Colonic mucosa (tissue), 4 donors: ENCODE measurements around the gene EML5. TPM values are rescaled to one million over a fixed set of nuclear protein-coding genes. Genes with fewer than 3 reads are reported as not detected.

Source experiments
- DNase-seq: peaks from one replicate; pipeline ENCODE4 v3.0.0-alpha.2; 2020
- H3K27ac ChIP-seq: fragments of 200-600 bp; one replicate; pipeline ENCODE4 v1.8.0; 2021
- H3K27me3 ChIP-seq: fragments of 200-600 bp; one replicate; pipeline ENCODE4 v1.8.0; 2021
- H3K36me3 ChIP-seq: fragments of 200-600 bp; one replicate; pipeline ENCODE4 v1.8.0; 2021
- H3K4me1 ChIP-seq: fragments of 200-600 bp; one replicate; pipeline ENCODE4 v1.8.0; 2021; ENCODE audit warnings: mild to moderate bottlenecking
- H3K4me3 ChIP-seq: fragments of 200-600 bp; one replicate; pipeline ENCODE4 v1.8.0; 2021
- H3K9ac ChIP-seq, 2 donors: one replicate each; pipeline ENCODE4 v1.7.0; 2013; ENCODE audit warnings: control low read depth in 2 of 2, low read depth in 2 of 2, low read length in 2 of 2
- H3K9me3 ChIP-seq: fragments of 200-600 bp; one replicate; pipeline ENCODE4 v1.8.0; 2021
- intact Hi-C: fragments of 100-400 bp; cut with DNase I; formaldehyde crosslinking; loops from one replicate; pipeline ENCODE4 v1.14.1; 2022
- total RNA-seq, 2 donors: library from RNA; stranded (reverse); fragmentation: NEBNext Ultra II Directional in 1 of 2; extraction: Animal tissue kit (Norgen Biotek cat#: 25700) in 1 of 2; gene quantifications; one replicate each; pipeline ENCODE4 v1.2.1, GENCODE V29; 2021
- TF ChIP-seq, protein P1 (sequence below): fragments of 200-600 bp; IDR thresholded peaks from one replicate; pipeline ENCODE4 v1.8.0; 2022; ENCODE audit warnings: antibody characterized with exemption, mild to moderate bottlenecking
- donor health status: healthy.
- donor health status: DM: no; HTN: no; CAD: no.
- donor health status: DM: no; HTN: no; CAD: no.

Gene EML5
- total RNA-seq, 2 donors from 2014 or later = 0.93 to 1.2 TPM

DNA sequence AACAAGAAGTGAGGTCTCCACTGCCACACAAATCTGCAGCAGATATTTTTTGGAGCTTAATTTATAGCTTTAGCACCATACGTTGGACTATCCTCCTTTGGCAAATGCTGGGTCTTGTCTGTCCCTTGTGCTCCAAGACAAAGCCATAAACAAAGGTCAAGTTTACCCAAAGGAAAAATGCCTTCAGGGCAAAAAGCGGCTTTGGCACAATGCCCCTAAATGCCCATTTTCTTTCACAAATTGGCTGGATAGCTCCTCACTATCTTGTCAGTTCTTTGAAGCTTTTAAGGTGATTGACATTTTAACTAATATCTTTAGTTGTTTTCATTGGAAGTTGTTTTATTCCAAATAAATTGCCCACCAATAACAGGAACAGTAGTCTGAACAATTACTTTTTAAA is 59.6 kb downstream of the EML5 start:
- no peaks in the 10 kb centered on the region for H3K36me3 ChIP-seq
- H3K9ac ChIP-seq = no peak overlapping the region
- intact Hi-C loops = no loop called here
- no peak overlapping the region for H3K4me3 ChIP-seq
- TF ChIP-seq, protein P1, sequence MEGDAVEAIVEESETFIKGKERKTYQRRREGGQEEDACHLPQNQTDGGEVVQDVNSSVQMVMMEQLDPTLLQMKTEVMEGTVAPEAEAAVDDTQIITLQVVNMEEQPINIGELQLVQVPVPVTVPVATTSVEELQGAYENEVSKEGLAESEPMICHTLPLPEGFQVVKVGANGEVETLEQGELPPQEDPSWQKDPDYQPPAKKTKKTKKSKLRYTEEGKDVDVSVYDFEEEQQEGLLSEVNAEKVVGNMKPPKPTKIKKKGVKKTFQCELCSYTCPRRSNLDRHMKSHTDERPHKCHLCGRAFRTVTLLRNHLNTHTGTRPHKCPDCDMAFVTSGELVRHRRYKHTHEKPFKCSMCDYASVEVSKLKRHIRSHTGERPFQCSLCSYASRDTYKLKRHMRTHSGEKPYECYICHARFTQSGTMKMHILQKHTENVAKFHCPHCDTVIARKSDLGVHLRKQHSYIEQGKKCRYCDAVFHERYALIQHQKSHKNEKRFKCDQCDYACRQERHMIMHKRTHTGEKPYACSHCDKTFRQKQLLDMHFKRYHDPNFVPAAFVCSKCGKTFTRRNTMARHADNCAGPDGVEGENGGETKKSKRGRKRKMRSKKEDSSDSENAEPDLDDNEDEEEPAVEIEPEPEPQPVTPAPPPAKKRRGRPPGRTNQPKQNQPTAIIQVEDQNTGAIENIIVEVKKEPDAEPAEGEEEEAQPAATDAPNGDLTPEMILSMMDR = no peak
- H3K27me3 ChIP-seq = no peaks in the 10 kb centered on the region
- no peaks in the 10 kb centered on the region for H3K9me3 ChIP-seq
- DNase-seq = no peak
- H3K4me1 ChIP-seq = no peaks in the 10 kb centered on the region
- no peak overlapping the region for H3K27ac ChIP-seq

DNA sequence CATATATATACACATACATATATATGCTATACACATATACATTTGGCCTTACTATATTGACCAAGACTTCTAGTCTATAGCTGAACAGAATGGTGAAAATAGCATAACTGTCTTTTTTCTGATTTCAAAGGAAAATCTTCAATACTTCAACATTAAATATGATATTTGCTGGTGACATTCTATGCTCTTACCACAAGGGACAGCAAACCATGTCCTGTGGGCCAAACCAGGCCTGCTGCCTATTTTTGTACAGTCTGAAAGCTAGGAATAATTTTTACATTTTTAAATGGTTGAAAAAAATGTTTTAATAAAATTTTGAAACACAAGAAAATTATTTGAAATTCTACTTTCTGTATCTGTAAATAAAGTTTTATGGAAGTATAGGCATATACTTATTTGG is 63.6 kb downstream of the EML5 start:
- H3K9me3 ChIP-seq = no peaks in the 10 kb centered on the region
- H3K27me3 ChIP-seq = no peaks in the 10 kb centered on the region
- DNase-seq = no peak
- H3K4me3 ChIP-seq = no peak overlapping the region
- H3K27ac ChIP-seq = no peak overlapping the region
- no peaks in the 10 kb centered on the region for H3K4me1 ChIP-seq
- intact Hi-C loops = no loop called here
- H3K9ac ChIP-seq = no peak overlapping the region
- no peaks in the 10 kb centered on the region for H3K36me3 ChIP-seq
- TF ChIP-seq, protein P1 = no peak

DNA sequence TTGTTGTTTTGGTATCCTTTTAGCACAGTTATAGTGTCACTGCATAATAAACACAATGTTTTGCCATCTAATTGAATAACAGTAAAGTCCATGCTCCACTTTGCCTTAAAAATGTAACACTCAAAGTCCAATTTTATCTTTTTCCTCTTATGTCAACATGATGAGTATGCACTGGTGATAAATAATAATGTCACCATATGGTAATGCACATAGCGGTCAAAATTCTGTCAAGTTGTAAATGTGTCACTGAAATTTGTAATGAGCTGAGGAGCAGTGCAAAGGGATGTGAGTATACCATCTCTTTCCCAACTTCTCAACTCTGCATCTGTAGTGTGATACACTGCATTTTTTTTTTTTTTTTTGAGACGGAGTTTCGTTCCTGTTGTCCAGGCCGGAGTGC is 65.7 kb downstream of the EML5 start:
- TF ChIP-seq, protein P1 = no peak
- Histone ChIP-seq H3K9me3 (no peaks in the 10 kb centered on the region), H3K9ac (no peak overlapping the region), H3K27ac (no peak overlapping the region), H3K4me1 (no peaks in the 10 kb centered on the region), H3K4me3 (no peak overlapping the region), H3K27me3 (no peaks in the 10 kb centered on the region), H3K36me3 (no peaks in the 10 kb centered on the region)
- intact Hi-C loops = no loop called here
- DNase-seq = no peak

DNA sequence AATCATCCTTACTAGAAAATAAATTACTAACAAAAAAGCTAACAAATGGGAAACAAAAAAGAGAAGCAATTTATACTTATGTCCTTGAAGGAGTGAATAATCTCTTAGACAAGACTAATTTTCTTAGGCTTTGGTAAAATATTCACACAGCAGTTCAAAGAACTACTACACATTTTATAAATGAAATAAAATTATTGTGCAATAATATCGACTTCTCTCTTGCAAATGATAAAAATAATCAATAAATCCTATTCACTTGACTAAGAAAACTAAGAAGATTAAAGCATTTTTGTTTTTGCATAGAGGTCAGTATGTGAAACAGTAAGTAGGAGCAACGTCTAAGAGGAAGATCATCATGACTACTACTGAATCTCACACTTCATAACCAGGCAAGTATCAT is 82.0 kb downstream of the EML5 start:
- H3K27me3 ChIP-seq = no peaks in the 10 kb centered on the region
- no peaks in the 10 kb centered on the region for H3K4me1 ChIP-seq
- TF ChIP-seq, protein P1 = no peak
- H3K36me3 ChIP-seq = no peaks in the 10 kb centered on the region
- no peak overlapping the region for H3K4me3 ChIP-seq
- no peak overlapping the region for H3K27ac ChIP-seq
- H3K9me3 ChIP-seq = no peaks in the 10 kb centered on the region
- H3K9ac ChIP-seq = no peak overlapping the region
- no peak for DNase-seq
- intact Hi-C loops = no loop called here

DNA sequence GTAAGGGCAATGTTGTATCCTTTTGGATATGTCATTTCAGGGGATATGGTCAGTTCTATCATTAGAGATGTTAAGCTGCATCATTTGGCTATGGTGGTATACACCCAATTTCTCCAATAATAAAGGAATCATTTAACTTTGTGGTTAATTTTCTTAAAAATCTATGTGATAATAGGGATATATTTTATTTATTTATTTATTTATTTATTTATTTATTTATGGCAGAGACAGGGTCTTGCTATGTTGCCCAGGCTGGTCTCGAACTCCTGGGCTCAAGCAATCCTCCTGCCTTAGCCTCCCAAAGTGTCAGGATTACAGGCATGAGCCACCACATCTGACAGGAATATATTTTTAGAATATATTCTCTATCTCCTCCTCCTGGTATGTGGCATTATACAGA is 85.7 kb downstream of the EML5 start:
- TF ChIP-seq, protein P1 = no peak
- H3K9ac ChIP-seq = no peak overlapping the region
- no peaks in the 10 kb centered on the region for H3K36me3 ChIP-seq
- H3K9me3 ChIP-seq = no peaks in the 10 kb centered on the region
- H3K27me3 ChIP-seq = no peaks in the 10 kb centered on the region
- no peak overlapping the region for H3K4me3 ChIP-seq
- H3K27ac ChIP-seq = no peak overlapping the region
- DNase-seq = no peak
- no peaks in the 10 kb centered on the region for H3K4me1 ChIP-seq
- intact Hi-C loops = no loop called here

DNA sequence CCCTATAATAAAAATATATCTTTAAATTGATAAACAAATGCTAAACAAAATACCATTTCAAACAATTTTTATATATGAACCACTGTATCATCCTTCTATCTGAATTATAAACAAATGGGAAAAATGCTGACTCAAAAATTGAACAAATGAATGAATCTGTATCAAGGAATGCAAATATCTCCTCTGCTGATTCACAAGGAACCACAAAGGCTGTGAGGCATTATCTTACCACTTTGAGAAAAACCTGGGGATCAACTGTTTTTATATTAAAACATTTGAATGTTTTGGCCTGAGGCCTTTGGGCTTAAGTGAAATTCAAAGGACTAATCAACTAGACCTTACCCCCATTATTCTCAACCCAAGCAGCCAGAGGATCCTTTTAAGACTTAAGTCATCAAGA is 86.3 kb downstream of the EML5 start:
- TF ChIP-seq, protein P1 = no peak
- no peak for DNase-seq
- H3K27ac ChIP-seq = no peak overlapping the region
- no peaks in the 10 kb centered on the region for H3K36me3 ChIP-seq
- intact Hi-C loops = no loop called here
- H3K9ac ChIP-seq = no peak overlapping the region
- no peaks in the 10 kb centered on the region for H3K9me3 ChIP-seq
- H3K4me3 ChIP-seq = no peak overlapping the region
- no peaks in the 10 kb centered on the region for H3K4me1 ChIP-seq
- no peaks in the 10 kb centered on the region for H3K27me3 ChIP-seq
